Right forelimb (tissue), 1 donor: Measurements from ENCODE around the gene LGALS1.
"Not testable (repeated sequence)": the region's sequence is repeated elsewhere in the genome, so short reads cannot be mapped to it uniquely, and the experiment has no call there.

Source experiments
- DNase-seq: peaks from one replicate; pipeline ENCODE4 v3.0.0-alpha.2; 2018

LGALS1 gene

GRCh38 chr22:37692627-37693285, 17.3 kb downstream of the LGALS1 start:
- no peak for DNase-seq

- DNase-seq: not testable (repeated sequence)
These were observed 18.7 kb downstream of the LGALS1 start for GRCh38 chr22:37694131-37694530.

GRCh38 chr22:37696260-37696656, 20.8 kb downstream of the LGALS1 start:
- DNase-seq: not testable (repeated sequence)

GRCh38 chr22:37696657-37697537, 21.5 kb downstream of the LGALS1 start, which contains the start of gene TRIOBP:
Gene TRIOBP (plus strand): TSS chr22:37697048. CDS start chr22:37701366, 4,318 bp downstream.
- peak; percentile 93 for DNase-seq

GRCh38 chr22:37697538-37697835, 22.1 kb downstream of the LGALS1 start:
- DNase-seq: no peak

- DNase-seq: no peak
These were observed 25.8 kb downstream of the LGALS1 start for GRCh38 chr22:37701141-37701786.

- no peak for DNase-seq
These were observed 28.5 kb downstream of the LGALS1 start for GRCh38 chr22:37703906-37704305.

GRCh38 chr22:37704645-37705044, 29.2 kb downstream of the LGALS1 start:
- no peak for DNase-seq

GRCh38 chr22:37705205-37705604, 29.8 kb downstream of the LGALS1 start:
- no peak for DNase-seq

GRCh38 chr22:37708580-37709444, 33.4 kb downstream of the LGALS1 start:
- no peak for DNase-seq

GRCh38 chr22:37709445-37709765, 34.0 kb downstream of the LGALS1 start:
- no peak for DNase-seq

GRCh38 chr22:37710675-37711074, 35.2 kb downstream of the LGALS1 start:
- DNase-seq: no peak

- no peak for DNase-seq
These were observed 36.1 kb downstream of the LGALS1 start for GRCh38 chr22:37711490-37711889.

GRCh38 chr22:37713761-37714160, 38.3 kb downstream of the LGALS1 start:
- no peak for DNase-seq

- no peak for DNase-seq
These were observed 39.2 kb downstream of the LGALS1 start for GRCh38 chr22:37714634-37715033.

GRCh38 chr22:37715760-37716159, 40.3 kb downstream of the LGALS1 start:
- DNase-seq: no peak

GRCh38 chr22:37716708-37717107, 41.3 kb downstream of the LGALS1 start:
- no peak for DNase-seq

- DNase-seq: not testable (repeated sequence)
These were observed 41.8 kb downstream of the LGALS1 start for GRCh38 chr22:37717235-37717634.

GRCh38 chr22:37717746-37718305, 42.4 kb downstream of the LGALS1 start:
- DNase-seq: not testable (repeated sequence)

GRCh38 chr22:37725551-37726240, 50.3 kb downstream of the LGALS1 start:
- no peak for DNase-seq

GRCh38 chr22:37726241-37726887, 50.9 kb downstream of the LGALS1 start:
- no peak for DNase-seq
